ENCODE measurements around the gene HM13. TPM values are rescaled to one million over a fixed set of nuclear protein-coding genes. Genes with fewer than 3 reads are reported as not detected.
"Not testable (repeated sequence)": the region's sequence is repeated elsewhere in the genome, so short reads cannot be mapped to it uniquely, and the experiment has no call there.

HM13 gene
- total RNA-seq, 1 experiment from 2014 or later = 272 TPM

DNA sequence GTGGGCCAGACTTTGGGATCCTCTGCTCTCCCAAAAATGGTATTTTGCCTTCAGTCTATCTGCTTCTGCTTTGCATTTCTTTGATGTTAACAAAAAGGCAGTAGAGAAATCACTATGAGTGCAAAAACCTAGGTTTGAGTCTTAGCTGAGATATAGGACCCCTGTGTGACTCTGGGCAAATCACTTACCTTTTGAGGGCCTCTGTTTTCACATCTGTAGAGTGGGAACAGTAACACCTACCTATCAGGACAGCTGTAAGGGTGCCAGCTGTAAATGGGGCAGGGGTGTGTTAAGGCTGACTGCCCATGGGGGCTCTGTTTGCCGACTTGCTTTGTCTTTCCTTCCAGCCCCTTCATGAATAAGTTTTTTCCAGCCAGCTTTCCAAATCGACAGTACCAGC is 30.4 kb downstream of the HM13 start:
- Histone ChIP-seq H2AFZ (no peak overlapping the region), H3K27me3 (ENCODE audit: insufficient read depth, low read depth) (no peaks in the 10 kb centered on the region), H3K4me2 (peak overlapping the region; percentile 75), H3F3A (ENCODE audit: insufficient read depth, low read depth) (peaks cover 69% of the 10 kb centered on the region), H3K79me2 (ENCODE audit: low read depth) (peaks cover 78% of the 10 kb centered on the region), H3K9me3 (ENCODE audit: insufficient read depth, low read depth) (no peaks in the 10 kb centered on the region), H3K27ac (peak overlapping the region; percentile 89), H3K9me2 (ENCODE audit: insufficient read depth) (no peaks in the 10 kb centered on the region), H3K4me3 (no peak overlapping the region), H3K36me3 (ENCODE audit: low read depth) (peaks cover 42% of the 10 kb centered on the region), H4K20me1 (ENCODE audit: insufficient read depth) (no peaks in the 10 kb centered on the region), H3K4me1 (replicated peaks; ENCODE audit: insufficient read depth) (peaks cover 70% of the 10 kb centered on the region)
- intact Hi-C loops (cut with micrococcal nuclease; ENCODE audit: unreplicated experiment) = loop anchor here (2.0 kb wide), 1 partner anchor 16 kb away; no protein-coding TSS in a partner anchor
- POLR2A ChIA-PET (ENCODE audit: unreplicated experiment) = interaction anchor here (0.7 kb wide), 1 partner anchor 60 kb away, joined by 3 read pairs; no protein-coding TSS in a partner anchor
- CTCF ChIA-PET = interaction anchor here (0.6 to 2.2 kb wide), 3 partner anchors 13 to 68 kb away, joined by 3 to 6 read pairs (median 5); no protein-coding TSS in a partner anchor
- no TSS peak for BruUV-seq (replicated peaks)
- TF ChIP-seq, protein P1, sequence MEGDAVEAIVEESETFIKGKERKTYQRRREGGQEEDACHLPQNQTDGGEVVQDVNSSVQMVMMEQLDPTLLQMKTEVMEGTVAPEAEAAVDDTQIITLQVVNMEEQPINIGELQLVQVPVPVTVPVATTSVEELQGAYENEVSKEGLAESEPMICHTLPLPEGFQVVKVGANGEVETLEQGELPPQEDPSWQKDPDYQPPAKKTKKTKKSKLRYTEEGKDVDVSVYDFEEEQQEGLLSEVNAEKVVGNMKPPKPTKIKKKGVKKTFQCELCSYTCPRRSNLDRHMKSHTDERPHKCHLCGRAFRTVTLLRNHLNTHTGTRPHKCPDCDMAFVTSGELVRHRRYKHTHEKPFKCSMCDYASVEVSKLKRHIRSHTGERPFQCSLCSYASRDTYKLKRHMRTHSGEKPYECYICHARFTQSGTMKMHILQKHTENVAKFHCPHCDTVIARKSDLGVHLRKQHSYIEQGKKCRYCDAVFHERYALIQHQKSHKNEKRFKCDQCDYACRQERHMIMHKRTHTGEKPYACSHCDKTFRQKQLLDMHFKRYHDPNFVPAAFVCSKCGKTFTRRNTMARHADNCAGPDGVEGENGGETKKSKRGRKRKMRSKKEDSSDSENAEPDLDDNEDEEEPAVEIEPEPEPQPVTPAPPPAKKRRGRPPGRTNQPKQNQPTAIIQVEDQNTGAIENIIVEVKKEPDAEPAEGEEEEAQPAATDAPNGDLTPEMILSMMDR (conservative IDR thresholded peaks at IDR 0.05) = no peak
- TF ChIP-seq EZH2 (IDR thresholded peaks at IDR 0.05; ENCODE audit: low read depth) = no peak
- no peak for DNase-seq

- Histone ChIP-seq H3K27ac (peak overlapping the region; percentile 89), H3K79me2 (ENCODE audit: low read depth) (peaks cover 78% of the 10 kb centered on the region), H3F3A (ENCODE audit: insufficient read depth, low read depth) (peaks cover 70% of the 10 kb centered on the region), H3K4me2 (peak overlapping the region; percentile 75), H3K4me1 (replicated peaks; ENCODE audit: insufficient read depth) (peaks cover 60% of the 10 kb centered on the region), H3K36me3 (ENCODE audit: low read depth) (peaks cover 48% of the 10 kb centered on the region)
- POLR2A ChIA-PET (ENCODE audit: unreplicated experiment) = interaction anchor here (0.6 to 1.0 kb wide), 6 partner anchors 15 to 59 kb away, joined by 3 to 37 read pairs (median 12); no protein-coding TSS in a partner anchor
- not testable (repeated sequence) for H4K20me1 ChIP-seq (ENCODE audit: insufficient read depth); H2AFZ ChIP-seq; H3K4me3 ChIP-seq; H3K27me3 ChIP-seq (ENCODE audit: insufficient read depth, low read depth); H3K9me2 ChIP-seq (ENCODE audit: insufficient read depth); BruUV-seq (replicated peaks); H3K9me3 ChIP-seq (ENCODE audit: insufficient read depth, low read depth)
- DNase-seq = peak; percentile 70 to 90
- CTCF ChIA-PET = interaction anchor here (1.3 to 2.2 kb wide), 2 partner anchors 12 to 67 kb away, joined by 5 to 6 read pairs; no protein-coding TSS in a partner anchor
- intact Hi-C loops (cut with micrococcal nuclease; ENCODE audit: unreplicated experiment) = loop anchor here (1.0 to 2.0 kb wide), 2 partner anchors 15 to 48 kb away; no protein-coding TSS in a partner anchor
Observed at GRCh38 chr20:31545621-31546040, 31.4 kb downstream of the HM13 start.

GRCh38 chr20:31547017-31547675 is 32.9 kb downstream of the HM13 start:
- no peak overlapping the region for H2AFZ ChIP-seq
- no peaks in the 10 kb centered on the region for H3K27me3 ChIP-seq (ENCODE audit: insufficient read depth, low read depth)
- H3K27ac ChIP-seq = peak overlapping the region; percentile 89
- peaks cover 64% of the 10 kb centered on the region for H3F3A ChIP-seq (ENCODE audit: insufficient read depth, low read depth)
- POLR2A ChIA-PET (ENCODE audit: unreplicated experiment) = no interaction called here
- TF ChIP-seq EZH2 (IDR thresholded peaks at IDR 0.05; ENCODE audit: low read depth) = no peak
- TF ChIP-seq, protein P1 (conservative IDR thresholded peaks at IDR 0.05) = no peak
- peak overlapping the region; percentile 61 for H3K4me3 ChIP-seq
- peaks cover 43% of the 10 kb centered on the region for H3K36me3 ChIP-seq (ENCODE audit: low read depth)
- peaks cover 50% of the 10 kb centered on the region for H3K4me1 ChIP-seq (replicated peaks; ENCODE audit: insufficient read depth)
- no TSS peak for BruUV-seq (replicated peaks)
- H4K20me1 ChIP-seq (ENCODE audit: insufficient read depth) = no peaks in the 10 kb centered on the region
- peak; percentile 69 to 82 for DNase-seq
- peak overlapping the region; percentile 75 for H3K4me2 ChIP-seq
- no peaks in the 10 kb centered on the region for H3K9me2 ChIP-seq (ENCODE audit: insufficient read depth)
- H3K79me2 ChIP-seq (ENCODE audit: low read depth) = peaks cover 73% of the 10 kb centered on the region
- CTCF ChIA-PET = interaction anchor here (0.8 kb wide), 1 partner anchor 177 kb away, joined by 4 read pairs; no protein-coding TSS in a partner anchor
- no peaks in the 10 kb centered on the region for H3K9me3 ChIP-seq (ENCODE audit: insufficient read depth, low read depth)
- intact Hi-C loops (cut with micrococcal nuclease; ENCODE audit: unreplicated experiment) = no loop called here

All from PC-9 (cell line).